ENCODE results near the gene DMD.

Gene DMD

DNA sequence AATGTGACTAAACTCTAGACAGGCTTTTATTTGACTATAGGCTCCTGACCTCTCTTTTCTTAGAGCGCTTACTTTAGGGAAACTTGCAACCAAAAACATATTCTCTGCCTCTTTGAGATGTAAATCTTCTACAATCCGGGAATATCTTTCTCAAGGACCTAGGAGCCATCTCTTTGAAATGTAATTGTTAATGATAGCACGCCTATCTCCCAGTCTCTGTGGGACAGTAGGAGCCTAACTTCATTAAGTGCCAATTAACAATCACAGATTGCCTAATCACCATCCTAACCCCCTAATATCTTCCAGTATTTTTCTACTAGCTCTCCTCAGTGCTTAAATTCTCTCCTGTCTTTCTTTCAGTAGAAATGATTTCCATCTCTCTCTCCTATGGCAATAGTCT is 628.6 kb downstream of the DMD start:
- H3K4me3 ChIP-seq (ENCODE audit: low read depth, low read length) = no peak overlapping the region
- TF ChIP-seq CTCF (IDR thresholded peaks at IDR 0.05; ENCODE audit: low read depth, low read length) = no peak

GRCh38 chrX:32576885-32577284 is 634.5 kb downstream of the DMD start:
- H3K4me3 ChIP-seq (ENCODE audit: low read depth, low read length) = no peak overlapping the region
- TF ChIP-seq CTCF (IDR thresholded peaks at IDR 0.05; ENCODE audit: low read depth, low read length) = no peak

GRCh38 chrX:32572644-32573043 is 638.7 kb downstream of the DMD start:
- TF ChIP-seq CTCF (IDR thresholded peaks at IDR 0.05; ENCODE audit: low read depth, low read length) = no peak
- H3K4me3 ChIP-seq (ENCODE audit: low read depth, low read length) = no peak overlapping the region

GRCh38 chrX:32571579-32571978 is 639.8 kb downstream of the DMD start:
- H3K4me3 ChIP-seq (ENCODE audit: low read depth, low read length) = no peak overlapping the region
- TF ChIP-seq CTCF (IDR thresholded peaks at IDR 0.05; ENCODE audit: low read depth, low read length) = no peak

GRCh38 chrX:32562261-32562660 is 649.1 kb downstream of the DMD start:
- H3K4me3 ChIP-seq (ENCODE audit: low read depth, low read length) = no peak overlapping the region
- TF ChIP-seq CTCF (IDR thresholded peaks at IDR 0.05; ENCODE audit: low read depth, low read length) = no peak

DNA sequence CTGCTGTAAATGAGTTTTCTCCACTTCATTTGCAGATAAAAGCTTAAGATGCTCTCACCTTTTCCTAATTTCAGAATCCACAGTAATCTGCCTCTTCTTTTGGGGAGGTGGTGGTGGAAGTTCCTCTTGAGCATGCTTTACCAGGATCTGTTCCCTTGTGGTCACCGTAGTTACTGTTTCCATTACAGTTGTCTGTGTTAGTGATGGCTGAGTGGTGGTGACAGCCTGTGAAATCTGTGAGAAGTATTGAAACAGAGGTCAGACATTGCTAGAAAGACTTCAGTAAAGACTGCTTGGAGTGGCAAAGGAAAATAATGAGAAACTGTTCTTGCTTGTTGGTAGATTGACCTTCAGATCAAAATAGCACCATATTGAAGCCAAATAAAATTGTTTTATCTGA is 666.2 kb downstream of the DMD start:
- TF ChIP-seq CTCF (IDR thresholded peaks at IDR 0.05; ENCODE audit: low read depth, low read length) = no peak
- H3K4me3 ChIP-seq (ENCODE audit: low read depth, low read length) = no peak overlapping the region

DNA sequence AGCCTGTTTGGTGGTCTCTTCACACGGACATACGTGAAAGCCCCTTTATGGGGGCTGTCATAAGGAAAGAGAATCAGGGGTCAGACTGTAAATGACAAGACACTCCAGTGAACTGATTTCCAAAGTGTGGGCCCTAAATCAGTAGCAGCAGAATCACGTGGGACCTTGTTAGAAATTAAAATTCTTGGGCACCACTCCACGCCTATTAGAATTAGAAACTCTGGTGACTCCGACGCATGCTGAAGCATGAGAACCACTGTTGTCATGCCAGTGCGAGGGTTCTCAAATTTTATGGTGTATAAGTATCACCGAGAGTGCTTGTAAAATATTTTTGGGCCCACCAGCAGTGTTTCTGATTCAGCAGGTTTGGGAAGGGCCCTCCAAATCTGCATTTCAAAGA is 672.8 kb downstream of the DMD start:
- H3K4me3 ChIP-seq (ENCODE audit: low read depth, low read length) = no peak overlapping the region
- no peak for TF ChIP-seq CTCF (IDR thresholded peaks at IDR 0.05; ENCODE audit: low read depth, low read length)

Data from WI38 (cell line).